GM19238 (cell line): ENCODE data around the gene CCL11.

Source experiments
- DNase-seq: peaks from one replicate; pipeline ENCODE4 v3.0.0; 2011; ENCODE audit warnings: low spot score; ENCODE audit not compliant: insufficient read length

The CCL11 gene

GRCh38 chr17:34257299-34257985, 28.1 kb upstream of the CCL11 start:
- no peak for DNase-seq

DNA sequence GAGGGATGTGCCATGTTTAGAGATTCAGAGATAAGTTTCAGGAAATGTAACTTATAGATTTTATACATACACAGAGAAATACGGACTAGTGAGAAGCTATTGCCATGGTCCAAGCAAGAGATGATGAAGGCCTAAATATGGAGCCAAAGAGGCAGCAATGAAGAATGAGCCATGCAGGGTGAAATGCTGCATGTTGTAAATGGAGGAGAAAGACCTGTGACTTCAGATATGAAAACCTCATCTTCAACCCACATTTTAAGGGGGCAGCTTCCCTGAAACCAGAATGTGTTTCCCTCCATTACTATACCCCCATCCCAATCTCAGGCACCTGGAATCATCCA, 27.6 kb upstream of the CCL11 start:
- no peak for DNase-seq

DNA sequence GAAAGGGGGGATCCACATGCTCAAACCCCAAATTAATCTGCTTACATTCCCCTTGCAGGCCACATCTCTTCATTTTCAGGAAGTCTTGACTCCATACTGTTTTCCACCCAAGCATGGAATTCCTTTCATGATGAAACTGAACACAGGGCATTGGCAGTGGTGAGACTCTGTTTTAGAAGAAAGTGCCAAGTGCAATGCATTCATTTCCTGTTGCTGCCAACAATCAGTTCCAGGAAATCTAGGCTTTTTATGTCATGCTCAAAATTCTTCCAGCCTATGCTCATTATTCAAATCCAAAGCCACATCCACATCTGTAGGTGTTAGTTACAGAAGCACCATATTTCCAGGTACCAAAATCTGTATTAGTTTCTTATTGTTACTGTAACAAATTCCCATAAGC, 26.4 kb upstream of the CCL11 start:
- DNase-seq, result no peak

DNA sequence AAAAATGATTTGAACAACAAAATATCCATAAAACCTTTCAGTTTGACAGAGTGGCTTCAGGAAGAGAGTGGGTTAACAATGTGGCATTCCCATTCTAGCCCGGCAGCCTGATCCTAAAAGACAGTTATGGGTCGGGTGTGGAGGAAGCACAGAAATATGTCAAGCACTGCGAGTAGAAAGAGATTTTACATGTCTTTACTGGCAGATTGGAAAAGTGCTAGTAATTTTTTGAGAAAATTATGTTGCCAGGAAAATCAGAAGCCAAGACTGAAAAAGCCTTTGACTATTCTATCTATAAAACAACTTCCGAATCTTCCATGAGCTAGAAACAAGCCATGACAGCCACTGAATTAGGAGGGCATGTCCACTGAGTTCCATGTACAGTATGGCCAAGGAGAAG, 24.7 kb upstream of the CCL11 start:
- no peak for DNase-seq

- no peak for DNase-seq
These were observed 23.8 kb upstream of the CCL11 start for GRCh38 chr17:34261568-34262337.

GRCh38 chr17:34265711-34266110, 19.8 kb upstream of the CCL11 start:
- no peak for DNase-seq

GRCh38 chr17:34269969-34270368, 15.6 kb upstream of the CCL11 start, which contains the start of gene CCL7:
TSS of gene CCL7 (plus strand) at chr17:34270221. CDS start at chr17:34270291, 70 bp downstream.
- DNase-seq, result no peak

DNA sequence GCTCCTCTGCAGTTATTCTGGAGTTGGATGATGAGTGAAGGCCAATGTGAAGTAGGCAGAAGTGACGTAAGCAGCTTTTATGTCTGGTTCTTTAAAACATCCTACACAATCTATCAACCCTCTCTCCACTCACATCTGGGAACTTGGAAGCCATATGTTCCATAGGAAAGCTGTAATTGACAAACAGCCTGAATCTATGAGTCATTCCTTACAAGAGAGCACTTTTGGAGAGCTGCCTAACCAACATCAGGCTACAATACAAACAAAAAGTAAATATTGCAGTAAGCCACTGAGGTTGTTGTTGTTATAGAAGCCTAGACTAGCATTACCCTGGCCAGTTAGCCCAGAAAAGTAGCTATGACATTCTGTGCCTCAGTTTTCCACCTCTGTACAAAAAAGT, 9.7 kb upstream of the CCL11 start:
- no peak for DNase-seq

DNA sequence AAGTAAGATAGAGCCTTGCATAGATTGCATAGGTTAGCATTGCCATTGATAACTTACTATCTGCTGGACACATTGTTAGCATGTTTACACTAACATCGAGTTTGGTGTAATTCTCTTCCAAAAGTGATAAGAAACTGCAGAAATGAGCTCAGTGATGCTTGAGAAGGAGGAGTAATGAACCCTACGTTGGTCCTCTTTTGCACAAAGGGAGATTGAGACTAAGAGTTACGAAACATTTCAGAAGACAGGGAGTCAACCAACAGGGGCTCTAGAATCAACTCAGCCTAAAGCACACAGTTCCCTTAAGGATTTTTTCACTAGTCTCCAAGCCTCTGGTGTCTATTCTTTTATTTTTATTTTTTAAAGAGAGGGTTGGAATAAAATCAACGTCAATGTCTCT, 8.7 kb upstream of the CCL11 start:
- DNase-seq, result no peak

GRCh38 chr17:34283571-34283970, 2.0 kb upstream of the CCL11 start:
- DNase-seq, result no peak

DNA sequence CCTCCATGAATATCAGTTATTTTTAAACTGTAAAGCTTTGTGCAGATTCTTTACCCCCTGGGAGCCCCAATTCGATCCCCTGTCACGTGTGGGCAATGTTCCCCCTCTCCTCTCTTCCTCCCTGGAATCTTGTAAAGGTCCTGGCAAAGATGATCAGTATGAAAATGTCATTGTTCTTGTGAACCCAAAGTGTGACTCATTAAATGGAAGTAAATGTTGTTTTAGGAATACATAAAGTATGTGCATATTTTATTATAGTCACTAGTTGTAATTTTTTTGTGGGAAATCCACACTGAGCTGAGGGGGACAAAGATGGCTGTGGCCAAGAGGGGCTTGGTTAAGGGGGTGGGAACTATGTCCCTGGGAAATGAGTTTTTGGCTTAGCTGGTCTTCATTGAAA, 2.3 kb downstream of the CCL11 start:
- no peak for DNase-seq

- no peak for DNase-seq
These were observed 5.0 kb downstream of the CCL11 start for GRCh38 chr17:34290586-34290985.

GRCh38 chr17:34291721-34292348, 6.3 kb downstream of the CCL11 start:
- no peak for DNase-seq

- DNase-seq, result no peak
These were observed 13.5 kb downstream of the CCL11 start for GRCh38 chr17:34299027-34299426.

DNA sequence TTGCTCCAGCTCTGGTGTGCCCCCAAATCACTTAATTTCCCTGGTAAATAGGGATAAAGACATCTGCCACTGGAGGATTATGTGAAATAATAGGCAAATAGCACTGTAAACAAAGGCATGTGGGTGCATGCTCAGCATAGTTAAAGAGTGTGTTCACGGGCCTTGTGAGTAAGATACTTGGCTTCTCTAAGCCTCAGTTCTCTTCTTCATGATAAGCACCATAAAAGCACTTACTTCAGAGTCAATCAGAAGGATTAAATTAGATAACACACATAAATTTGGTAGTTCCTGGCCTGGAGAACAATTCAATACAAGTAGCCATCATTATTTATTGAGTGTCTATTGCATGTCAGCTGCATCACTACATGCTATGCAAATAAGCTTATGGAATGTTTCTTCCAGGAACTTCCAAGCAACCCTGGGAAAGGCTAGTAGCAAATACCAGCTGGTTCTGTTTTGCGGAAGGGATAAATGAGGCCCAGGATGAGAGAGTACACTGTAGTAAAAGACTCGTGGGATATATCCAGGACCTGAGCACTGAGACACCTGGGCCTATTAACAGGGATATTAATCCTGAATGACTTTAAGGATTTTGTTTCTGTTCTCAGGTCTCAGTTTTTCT, 14.5 kb downstream of the CCL11 start:
- DNase-seq, result no peak

GRCh38 chr17:34300652-34301370, 15.3 kb downstream of the CCL11 start:
- no peak for DNase-seq

GRCh38 chr17:34301986-34302385, 16.4 kb downstream of the CCL11 start:
- no peak for DNase-seq

GRCh38 chr17:34302636-34303035, 17.1 kb downstream of the CCL11 start:
- no peak for DNase-seq

- DNase-seq, result no peak
These were observed 18.1 kb downstream of the CCL11 start for GRCh38 chr17:34303606-34304005.

GRCh38 chr17:34305061-34305460, 19.5 kb downstream of the CCL11 start:
- DNase-seq, result no peak

DNA sequence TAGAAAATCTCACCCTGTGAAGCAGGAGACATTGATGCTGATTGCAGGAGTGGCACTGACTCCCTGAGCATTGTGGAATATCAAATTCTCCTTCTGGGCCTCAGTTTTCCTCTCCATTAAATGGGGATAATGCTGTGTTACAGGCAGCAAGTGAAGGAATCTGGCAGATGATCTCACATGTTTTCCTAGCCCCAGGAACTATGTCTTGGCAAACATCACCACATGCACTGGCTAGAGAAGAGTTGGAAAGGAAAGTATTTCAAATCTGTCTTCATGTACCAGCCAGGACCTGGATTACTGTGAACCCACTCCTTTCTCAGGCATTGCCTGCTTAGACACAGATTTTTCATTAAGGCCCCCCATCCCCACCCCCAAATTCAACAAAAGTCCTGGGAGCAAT, 20.1 kb downstream of the CCL11 start:
- DNase-seq, result no peak

- no peak for DNase-seq
These were observed 20.9 kb downstream of the CCL11 start for GRCh38 chr17:34306466-34306865.
